ENCODE measurements around the gene RNF5.
"Not testable (repeated sequence)": the region's sequence is repeated elsewhere in the genome, so short reads cannot be mapped to it uniquely, and the experiment has no call there.

RNF5 gene

GRCh38 chr6:32203426-32204267 lies 25.4 kb downstream of the RNF5 start:
- no peak for TF ChIP-seq CTCF (IDR thresholded peaks at IDR 0.05; ENCODE audit: insufficient read depth, low read depth, low read length, missing control alignments)
- H3K4me3 ChIP-seq (ENCODE audit: low read length), result no peak overlapping the region
- DNase-seq (ENCODE audit: low read depth), result no peak

GRCh38 chr6:32204268-32204715 lies 26.1 kb downstream of the RNF5 start:
- no peak for DNase-seq (ENCODE audit: low read depth)
- no peak overlapping the region for H3K4me3 ChIP-seq (ENCODE audit: low read length)
- no peak for TF ChIP-seq CTCF (IDR thresholded peaks at IDR 0.05; ENCODE audit: insufficient read depth, low read depth, low read length, missing control alignments)

GRCh38 chr6:32208996-32209395 lies 30.8 kb downstream of the RNF5 start:
- DNase-seq (ENCODE audit: low read depth), result no peak
- H3K4me3 ChIP-seq (ENCODE audit: low read length), result no peak overlapping the region
- TF ChIP-seq CTCF (IDR thresholded peaks at IDR 0.05; ENCODE audit: insufficient read depth, low read depth, low read length, missing control alignments), result no peak

- no peak overlapping the region for H3K4me3 ChIP-seq (ENCODE audit: low read length)
- DNase-seq (ENCODE audit: low read depth), result no peak
- no peak for TF ChIP-seq CTCF (IDR thresholded peaks at IDR 0.05; ENCODE audit: insufficient read depth, low read depth, low read length, missing control alignments)
Measured at GRCh38 chr6:32210191-32210601, 32.0 kb downstream of the RNF5 start.

- not testable (repeated sequence) for H3K4me3 ChIP-seq (ENCODE audit: low read length); DNase-seq (ENCODE audit: low read depth)
Measured at GRCh38 chr6:32211432-32211831, 33.2 kb downstream of the RNF5 start.

GRCh38 chr6:32212076-32212760 lies 34.0 kb downstream of the RNF5 start:
- no peak overlapping the region for H3K4me3 ChIP-seq (ENCODE audit: low read length)

More at GRCh38 chr6:32212076-32212760, 34.0 kb downstream of the RNF5 start:
- DNase-seq (ENCODE audit: low read depth), result peak; percentile 41
- no peak for TF ChIP-seq CTCF (IDR thresholded peaks at IDR 0.05; ENCODE audit: insufficient read depth, low read depth, low read length, missing control alignments)
